OCI-LY3 (cell line): ENCODE results near the gene TBC1D8.

Source experiments
- CTCF ChIP-seq: fragments of 200-600, 300-600 bp; sonication (generic); IDR thresholded peaks from 2 replicates; pipeline ENCODE4 v1.5.1; 2014; ENCODE audit warnings: antibody characterized with exemption, low read length, low read depth
- EZH2phosphoT487 ChIP-seq: fragments of 200-600 bp; shearing (Covaris generic); IDR thresholded peaks from 2 replicates; pipeline ENCODE4 v1.6.1; 2018; ENCODE audit warnings: antibody characterized with exemption, mixed run types, low read depth

GRCh38 chr2:101130081-101130480 is 21.1 kb downstream of the TBC1D8 start:
- TF ChIP-seq CTCF (no peak), EZH2phosphoT487 (no peak)
